ENCODE data around the gene TRAF2.

DNA sequence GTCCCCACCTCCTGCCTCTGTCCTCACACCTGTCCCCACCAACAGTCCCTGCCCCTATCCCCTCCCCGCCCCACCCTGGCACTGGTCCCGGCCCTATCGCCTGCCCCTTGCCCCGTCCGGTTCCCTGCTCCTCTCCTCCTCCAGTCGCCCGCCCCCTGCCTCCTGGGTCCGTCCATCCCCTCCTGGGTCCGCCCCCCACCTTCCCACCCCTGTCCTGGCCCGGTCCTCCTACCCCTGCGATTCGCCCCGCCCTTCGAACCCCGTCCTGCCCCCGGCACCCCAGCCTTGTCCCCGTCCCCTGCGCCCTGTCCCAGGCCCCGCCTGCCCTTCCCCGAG is 20.6 kb upstream of the TRAF2 start:
- TF ChIP-seq, protein P1, sequence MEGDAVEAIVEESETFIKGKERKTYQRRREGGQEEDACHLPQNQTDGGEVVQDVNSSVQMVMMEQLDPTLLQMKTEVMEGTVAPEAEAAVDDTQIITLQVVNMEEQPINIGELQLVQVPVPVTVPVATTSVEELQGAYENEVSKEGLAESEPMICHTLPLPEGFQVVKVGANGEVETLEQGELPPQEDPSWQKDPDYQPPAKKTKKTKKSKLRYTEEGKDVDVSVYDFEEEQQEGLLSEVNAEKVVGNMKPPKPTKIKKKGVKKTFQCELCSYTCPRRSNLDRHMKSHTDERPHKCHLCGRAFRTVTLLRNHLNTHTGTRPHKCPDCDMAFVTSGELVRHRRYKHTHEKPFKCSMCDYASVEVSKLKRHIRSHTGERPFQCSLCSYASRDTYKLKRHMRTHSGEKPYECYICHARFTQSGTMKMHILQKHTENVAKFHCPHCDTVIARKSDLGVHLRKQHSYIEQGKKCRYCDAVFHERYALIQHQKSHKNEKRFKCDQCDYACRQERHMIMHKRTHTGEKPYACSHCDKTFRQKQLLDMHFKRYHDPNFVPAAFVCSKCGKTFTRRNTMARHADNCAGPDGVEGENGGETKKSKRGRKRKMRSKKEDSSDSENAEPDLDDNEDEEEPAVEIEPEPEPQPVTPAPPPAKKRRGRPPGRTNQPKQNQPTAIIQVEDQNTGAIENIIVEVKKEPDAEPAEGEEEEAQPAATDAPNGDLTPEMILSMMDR (IDR thresholded peaks at IDR 0.05; ENCODE audit: low read depth, low read length): no peak
- TF ChIP-seq EZH2phosphoT487 (IDR thresholded peaks at IDR 0.05; ENCODE audit: low read depth): no peak
